Testis (tissue), 2 donors: ENCODE results near the gene CELF4.

Experiments
- CTCF ChIP-seq, 3 experiments: fragments of 450-650 bp in 2 of 3; fragments of 200-600 bp in 1 of 3; sonication (generic) in 1 of 3; IDR thresholded peaks; one replicate each; pipeline ENCODE4 v1.5.1; 2016 to 2019; ENCODE audit warnings: antibody characterized with exemption in 3 of 3, mild to moderate bottlenecking in 2 of 3, moderate library complexity in 1 of 3
- POLR2A ChIP-seq: fragments of 450-650 bp; IDR thresholded peaks from one replicate; pipeline ENCODE4 v1.6.1; 2017; ENCODE audit warnings: antibody characterized with exemption, mild to moderate bottlenecking, moderate library complexity

- TF ChIP-seq CTCF (IDR thresholded peaks at IDR 0.05) (no peak), POLR2A (no peak)
Measured at GRCh38 chr18:37396971-37397720, 168.5 kb downstream of the CELF4 start.
